Heart left ventricle (tissue), 16 donors: ENCODE data around the gene TSC22D3. TPM values are rescaled to one million over a fixed set of nuclear protein-coding genes. Genes with fewer than 3 reads are reported as not detected.
A peak's percentile ranks its signal among the peaks of the same experiment; 100 is the strongest.

Experiments
- ATAC-seq, 4 donors: fragments of 200-7000 bp; cut with Tn5 transposase; one replicate each; pipeline ENCODE4 v1.9.1; 2020 to 2022; ENCODE audit warnings: moderate library complexity in 4 of 4, mild to moderate bottlenecking in 3 of 4, moderate number of reproducible peaks in 1 of 4
- DNase-seq, 5 donors: peaks; one replicate each; pipeline ENCODE4 v3.0.0-alpha.2; 2020
- H3K27ac ChIP-seq, 12 donors: fragments of 200-600 bp; sonication (generic) in 4 of 12; one replicate each; pipeline versions ENCODE4 v1.5.0 to v1.8.0; 2016 to 2022; ENCODE audit warnings: mild to moderate bottlenecking in 2 of 12
- H3K27me3 ChIP-seq, 9 donors: fragments of 200-600 bp; sonication (generic) in 2 of 9; one replicate each; pipeline versions ENCODE4 v1.5.1 to v1.8.0; 2016 to 2022; ENCODE audit warnings: mild to moderate bottlenecking in 3 of 9
- H3K36me3 ChIP-seq, 9 donors: fragments of 200-600 bp; sonication (generic) in 2 of 9; one replicate each; pipeline versions ENCODE4 v1.5.0 to v1.8.0; 2018 to 2022; ENCODE audit warnings: mild to moderate bottlenecking in 2 of 9
- H3K4me1 ChIP-seq, 12 donors: fragments of 200-600 bp; sonication (generic) in 4 of 12; one replicate each; pipeline versions ENCODE4 v1.5.0 to v1.8.0; 2016 to 2022; ENCODE audit warnings: mild to moderate bottlenecking in 3 of 12
- H3K4me3 ChIP-seq, 12 donors: fragments of 200-600 bp; sonication (generic) in 4 of 12; one replicate each; pipeline versions ENCODE4 v1.5.0 to v1.8.0; 2017 to 2022; ENCODE audit warnings: mild to moderate bottlenecking in 9 of 12, moderate library complexity in 4 of 12
- H3K9me3 ChIP-seq, 12 donors: fragments of 200-600 bp; sonication (generic) in 4 of 12; one replicate each; pipeline versions ENCODE4 v1.5.0 to v1.8.0; 2016 to 2022; ENCODE audit warnings: mild to moderate bottlenecking in 1 of 12
- POLR2A ChIP-seq, 2 donors: fragments of 450-650 bp; IDR thresholded peaks; one replicate each; pipeline ENCODE4 v1.6.1; 2017; ENCODE audit warnings: antibody characterized with exemption in 2 of 2, mild to moderate bottlenecking in 2 of 2, moderate library complexity in 2 of 2
- WGBS, 4 donors: extraction: QIAGEN DNeasy Blood & Tissue Kit in 2 of 4; methylation state at CpG; one replicate each; pipeline versions ENCODE4 v1.1.5 to v1.1.7; 2013 to 2018; 5-methylcytosine and 5-hydroxymethylcytosine counted together
- intact Hi-C, 10 donors: fragments of 100-400 bp; cut with DNase I; formaldehyde crosslinking; loops; one replicate each; pipeline versions ENCODE4 v1.11.1 to v1.14.2; 2022
- polyA plus RNA-seq, 2 donors: library from polyadenylated mRNA; stranded (reverse); fragments of 200-250 nt; gene quantifications; one replicate each; pipeline ENCODE4 v1.2.3, GENCODE V29; 2013
- total RNA-seq, 9 donors: library from RNA; depleted of rRNA in 2 of 9; stranded (reverse); fragments of >200 nt in 2 of 9; fragmentation: NEBNext Ultra II Directional in 3 of 9; extraction: Animal tissue kit (Norgen Biotek cat#: 25700) in 3 of 9; gene quantifications; one replicate each; pipeline versions ENCODE4 v1.1.0 to v1.2.4, GENCODE V29; 2016 to 2023
- TF ChIP-seq, protein P1 (sequence below), 12 donors: fragments of 200-600 bp; sonication (generic) in 4 of 12; IDR thresholded peaks; one replicate each; pipeline versions ENCODE4 v1.5.0 to v1.8.0; 2018 to 2022; ENCODE audit warnings: antibody characterized with exemption in 12 of 12, mild to moderate bottlenecking in 5 of 12
- donor health status: ischemic (EF 13 %, LVEDD 7.1; RV severe dilation, severe dysfunction).
- donor health status: healthy with polysubstance abuse.
- donor health status: DM: no; HTN: yes; CAD: no.
- donor health status: DM: no; HTN: no; CAD: no.
- donor health status: ischemic (EF 25% LVEDD 6.9; RV normal size, moderate dysfunction).
- donor health status: ischemic (EF 25% LVEDD 5.7; RV mildly dilated, moderate dysfunction).
- donor health status: healthy.
- donor health status: DM: yes; HTN: yes; CAD: no.
- donor health status: ischemic (EF 35%, LVEDD 5.7; RV mildly dilated, moderate dysfunction).
- donor health status: nonischemic (EF 11% LVEDD 7.7; RV severe dilation, severe dysfunction).
- donor health status: DM: yes; HTN: yes; CAD: no.
- donor health status: PGD.
- donor health status: ischemic (EF 29% LVEDD 5.4; RV normal size, mild dysfunction).
- donor health status: nonischemic (EF 23%, LVEDD 6.1; RV moderate dilation, normal function).

Gene TSC22D3
- total and polyA plus RNA-seq, 11 donors = 28.0 to 145 (median 33.9) TPM

DNA sequence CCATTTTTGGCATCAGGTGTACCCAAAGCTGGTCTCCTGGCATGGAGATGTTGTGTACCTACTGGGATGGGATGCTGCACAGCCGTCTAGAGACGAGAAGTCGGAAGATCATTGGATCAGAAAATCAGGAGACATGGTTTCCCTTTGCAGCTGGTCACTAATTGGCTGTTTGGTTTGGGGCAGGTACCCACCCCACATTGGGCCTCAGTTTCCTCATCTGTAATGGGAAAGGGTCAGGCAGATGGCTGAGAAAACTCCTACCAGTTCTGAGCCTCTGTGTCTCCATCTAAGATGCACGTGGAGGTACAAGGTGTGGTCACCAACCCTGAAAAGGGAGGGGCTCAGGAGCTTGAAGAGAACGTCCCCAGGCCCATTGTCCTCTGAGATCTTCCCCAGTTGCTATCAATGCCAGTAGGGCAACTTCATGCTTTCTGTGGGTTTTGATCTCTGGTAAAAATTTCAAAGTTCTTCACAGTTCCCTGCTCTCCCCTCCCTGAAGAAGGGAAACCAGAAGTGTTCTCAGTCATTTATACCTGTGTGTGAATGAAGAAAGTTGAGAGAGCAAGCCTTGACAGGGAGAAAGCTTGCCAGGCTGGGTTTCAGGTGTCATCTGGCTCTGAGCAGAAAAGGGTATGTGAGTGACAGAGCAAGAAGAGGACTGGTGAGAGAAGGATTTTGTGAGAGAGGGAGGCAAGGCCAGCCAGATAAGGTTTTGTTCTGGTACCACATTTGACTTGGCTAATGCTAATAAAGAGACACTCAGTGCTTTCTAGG is 15.1 kb downstream of the TSC22D3 start:
- peaks cover 0 to 17% (median 0%) of the 10 kb centered on the region in 9 donors for H3K27me3 ChIP-seq
- no peaks in the 10 kb centered on the region for H3K9me3 ChIP-seq
- H3K4me3 ChIP-seq = no peak overlapping the region
- H3K36me3 ChIP-seq = no peaks in the 10 kb centered on the region
- DNase-seq (no peak), ATAC-seq (no peak)
- H3K4me1 ChIP-seq = peaks cover 0 to 31% (median 8%) of the 10 kb centered on the region in 12 donors
- TF ChIP-seq POLR2A (IDR thresholded peaks at IDR 0.05) = no peak
- TF ChIP-seq, protein P1, sequence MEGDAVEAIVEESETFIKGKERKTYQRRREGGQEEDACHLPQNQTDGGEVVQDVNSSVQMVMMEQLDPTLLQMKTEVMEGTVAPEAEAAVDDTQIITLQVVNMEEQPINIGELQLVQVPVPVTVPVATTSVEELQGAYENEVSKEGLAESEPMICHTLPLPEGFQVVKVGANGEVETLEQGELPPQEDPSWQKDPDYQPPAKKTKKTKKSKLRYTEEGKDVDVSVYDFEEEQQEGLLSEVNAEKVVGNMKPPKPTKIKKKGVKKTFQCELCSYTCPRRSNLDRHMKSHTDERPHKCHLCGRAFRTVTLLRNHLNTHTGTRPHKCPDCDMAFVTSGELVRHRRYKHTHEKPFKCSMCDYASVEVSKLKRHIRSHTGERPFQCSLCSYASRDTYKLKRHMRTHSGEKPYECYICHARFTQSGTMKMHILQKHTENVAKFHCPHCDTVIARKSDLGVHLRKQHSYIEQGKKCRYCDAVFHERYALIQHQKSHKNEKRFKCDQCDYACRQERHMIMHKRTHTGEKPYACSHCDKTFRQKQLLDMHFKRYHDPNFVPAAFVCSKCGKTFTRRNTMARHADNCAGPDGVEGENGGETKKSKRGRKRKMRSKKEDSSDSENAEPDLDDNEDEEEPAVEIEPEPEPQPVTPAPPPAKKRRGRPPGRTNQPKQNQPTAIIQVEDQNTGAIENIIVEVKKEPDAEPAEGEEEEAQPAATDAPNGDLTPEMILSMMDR (IDR thresholded peaks at IDR 0.05) = no peak
- no peak overlapping the region for H3K27ac ChIP-seq
- WGBS, 4 donors = 77 to 96% (median 90%) methylated on average over 5 of the region's 5 CpGs
- intact Hi-C loops = loop anchor here in 1 of 10 donors (5.0 kb wide), 1 partner anchor 33 kb away; no protein-coding TSS in a partner anchor

DNA sequence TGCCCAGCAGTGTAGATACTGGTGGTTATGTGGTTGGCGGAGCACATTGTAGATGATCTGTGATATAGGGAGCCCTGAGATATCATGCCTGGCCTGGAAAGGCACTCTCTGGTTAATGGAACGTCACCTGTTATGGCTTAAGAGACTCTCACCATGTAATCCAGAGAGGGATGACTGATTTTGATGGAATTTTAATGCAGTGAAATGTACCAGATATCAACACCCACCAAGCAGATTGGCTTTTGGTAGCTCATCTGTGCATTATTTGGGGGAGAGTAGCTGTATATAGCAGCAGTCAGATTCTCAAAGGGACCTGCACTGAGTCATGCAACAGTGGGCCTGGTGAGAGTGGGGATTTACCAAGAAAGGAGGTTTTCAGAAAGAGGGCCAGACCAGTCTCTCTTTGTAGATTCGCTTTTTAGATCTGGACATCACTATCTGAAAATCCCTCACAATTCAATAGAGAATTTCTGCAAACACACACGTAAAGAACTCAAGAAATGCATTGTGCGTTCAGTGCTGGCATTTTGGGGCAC is 17.3 kb downstream of the TSC22D3 start:
- Histone ChIP-seq H3K36me3 (no peaks in the 10 kb centered on the region), H3K27me3 (peaks cover 0 to 17% (median 0%) of the 10 kb centered on the region in 9 donors), H3K4me1 (peaks cover 0 to 41% (median 15%) of the 10 kb centered on the region in 12 donors), H3K4me3 (no peak overlapping the region), H3K27ac (no peak overlapping the region), H3K9me3 (no peaks in the 10 kb centered on the region)
- ATAC-seq = no peak
- no peak for TF ChIP-seq POLR2A (IDR thresholded peaks at IDR 0.05)
- no peak for DNase-seq
- WGBS, 4 donors = 79 to 99% (median 93%) methylated on average over 5 of the region's 5 CpGs
- intact Hi-C loops = loop anchor here in 1 of 10 donors (5.0 kb wide), 1 partner anchor 36 kb away; no protein-coding TSS in a partner anchor

DNA sequence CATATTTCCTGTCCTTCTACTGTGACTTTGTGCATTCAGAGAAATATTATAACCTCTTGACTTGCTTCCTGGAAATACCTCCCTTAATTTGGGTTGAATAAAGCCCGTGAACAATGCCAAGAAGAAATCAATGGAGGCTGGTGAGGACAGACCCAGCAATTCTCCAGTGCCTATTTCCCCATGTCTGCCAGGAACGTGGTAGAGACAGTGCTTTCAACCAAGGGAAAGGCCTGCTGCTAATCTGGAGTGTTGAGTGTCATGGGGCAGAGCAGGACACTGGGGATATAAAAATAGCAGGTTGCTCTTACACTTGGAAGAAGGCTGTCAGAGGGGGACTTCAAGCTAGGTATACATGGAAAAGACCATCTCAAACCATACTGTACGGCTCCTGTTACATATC is 19.9 kb downstream of the TSC22D3 start:
- intact Hi-C loops = loop anchor here in 1 of 10 donors (5.0 kb wide), 1 partner anchor 33 kb away; no protein-coding TSS in a partner anchor
- H3K4me3 ChIP-seq = no peak overlapping the region
- peaks cover 0 to 55% (median 31%) of the 10 kb centered on the region in 12 donors for H3K4me1 ChIP-seq

DNA sequence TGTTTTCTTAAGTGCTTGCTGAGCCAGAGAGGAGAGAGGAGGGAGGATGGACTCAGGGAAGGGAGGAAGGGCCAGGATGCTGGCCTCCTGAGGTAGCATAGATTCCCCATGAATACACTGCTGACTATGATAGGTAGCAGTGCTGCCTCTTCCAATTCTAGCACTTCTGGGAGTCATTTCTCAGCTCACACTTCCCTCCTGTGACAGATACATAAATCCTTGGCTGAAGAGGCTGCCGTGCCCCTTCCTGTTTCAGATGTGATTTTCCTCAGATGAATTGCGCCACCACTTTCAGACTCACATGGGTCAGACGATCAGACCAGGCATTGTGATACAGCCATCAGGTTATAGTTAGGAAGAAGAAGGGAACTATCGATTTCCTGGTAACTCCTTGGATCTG is 22.4 kb downstream of the TSC22D3 start:
- WGBS, 4 donors = 51 to 59% (median 55%) methylated on average over 4 of the region's 4 CpGs
- no peak for TF ChIP-seq POLR2A (IDR thresholded peaks at IDR 0.05)
- TF ChIP-seq, protein P1 (IDR thresholded peaks at IDR 0.05) = no peak
- Histone ChIP-seq H3K36me3 (no peaks in the 10 kb centered on the region), H3K27ac (peak overlapping the region in 7 of 12 donors; percentile 0 to 73 (median 59)), H3K27me3 (peaks cover 0 to 4% (median 0%) of the 10 kb centered on the region in 9 donors), H3K9me3 (no peaks in the 10 kb centered on the region), H3K4me1 (peaks cover 0 to 68% (median 33%) of the 10 kb centered on the region in 12 donors), H3K4me3 (no peak overlapping the region)
- DNase-seq (no peak), ATAC-seq (peak in 2 of 4 donors; percentile 57 to 71)
- intact Hi-C loops = no loop called here

More for the DNA sequence above, 19.9 kb downstream of the TSC22D3 start:
- Histone ChIP-seq H3K27me3 (peaks cover 0 to 9% (median 0%) of the 10 kb centered on the region in 9 donors), H3K27ac (peak overlapping the region; percentile 27 to 88 (median 74)), H3K36me3 (no peaks in the 10 kb centered on the region), H3K9me3 (no peaks in the 10 kb centered on the region)
- WGBS, 4 donors = 35 to 50% (median 41%) methylated on average over 3 of the region's 3 CpGs
- ATAC-seq (peak; percentile 76 to 90 (median 81)), DNase-seq (peak in 2 of 5 donors; percentile 25 to 51)
- TF ChIP-seq, protein P1 (IDR thresholded peaks at IDR 0.05) = no peak
- no peak for TF ChIP-seq POLR2A (IDR thresholded peaks at IDR 0.05)
